Endodermal cell (in vitro differentiated cells): ENCODE results near the gene RSBN1L. TPM values are rescaled to one million over a fixed set of nuclear protein-coding genes. Genes with fewer than 3 reads are reported as not detected.

Experiments used
- DNase-seq: peaks from one replicate; pipeline ENCODE4 v3.0.0-alpha.2; 2017
- H3K27ac ChIP-seq: 2 replicates; pipeline ENCODE4 v1.5.1; 2013; ENCODE audit warnings: mild to moderate bottlenecking, low read depth, low read length, moderate library complexity
- H3K27me3 ChIP-seq: 2 replicates; pipeline ENCODE4 v1.6.1; 2013; ENCODE audit warnings: mild to moderate bottlenecking, low read length, moderate library complexity; ENCODE audit not compliant: insufficient read depth, control insufficient read depth, poor library complexity, severe bottlenecking
- H3K36me3 ChIP-seq: 2 replicates; pipeline ENCODE4 v1.7.0; 2013; ENCODE audit warnings: mild to moderate bottlenecking, low read length, moderate library complexity; ENCODE audit not compliant: control insufficient read depth, insufficient read depth
- H3K4me1 ChIP-seq: one replicate; pipeline ENCODE4 v1.7.0; 2013; ENCODE audit warnings: low read length; ENCODE audit not compliant: control insufficient read depth, insufficient read depth
- H3K4me3 ChIP-seq: 2 replicates; pipeline ENCODE4 v1.5.1; 2013; ENCODE audit warnings: mild to moderate bottlenecking, low read length, moderate library complexity
- H3K9ac ChIP-seq: 2 replicates; pipeline ENCODE4 v1.6.1; 2013; ENCODE audit warnings: mild to moderate bottlenecking, low read length, moderate library complexity; ENCODE audit not compliant: poor library complexity, severe bottlenecking; ENCODE audit errors: extremely low read depth
- H3K9me3 ChIP-seq: 2 replicates; pipeline ENCODE4 v1.6.1; 2013; ENCODE audit warnings: mild to moderate bottlenecking, low read length, moderate library complexity; ENCODE audit not compliant: control insufficient read depth
- H3K27ac Mint-ChIP-seq: 2 replicates; pipeline ENCODE4 v1.8.0; 2020; ENCODE audit warnings: mixed read lengths
- H3K27me3 Mint-ChIP-seq: 2 replicates; pipeline ENCODE4 v1.8.0; 2021; ENCODE audit warnings: mild to moderate bottlenecking, mixed read lengths; ENCODE audit not compliant: insufficient read depth
- H3K36me3 Mint-ChIP-seq: 2 replicates; pipeline ENCODE4 v1.8.0; 2020; ENCODE audit warnings: low read depth, mixed read lengths
- H3K4me1 Mint-ChIP-seq: 2 replicates; pipeline ENCODE4 v1.8.0; 2020; ENCODE audit warnings: mixed read lengths
- H3K4me3 Mint-ChIP-seq: 2 replicates; pipeline ENCODE4 v1.8.0; 2020; ENCODE audit warnings: mild to moderate bottlenecking, moderate library complexity, mixed read lengths
- H3K9me3 Mint-ChIP-seq: 2 replicates; pipeline ENCODE4 v1.8.0; 2020; ENCODE audit warnings: mild to moderate bottlenecking, mixed read lengths
- WGBS, 2 experiments: methylation state at CpG; one replicate each; pipeline versions ENCODE4 v1.1.5 to v1.1.7; 2013; ENCODE audit warnings: missing lambda C conversion rate in 2 of 2, mixed read lengths in 1 of 2; ENCODE audit not compliant: insufficient coverage in 1 of 2, insufficient read length in 1 of 2; 5-methylcytosine and 5-hydroxymethylcytosine counted together
- total RNA-seq, 2 donors: library from RNA; stranded (reverse); fragmentation: NEBNext Ultra II Directional in 1 of 2; extraction: Animal tissue kit (Norgen Biotek cat#: 25700) in 1 of 2; gene quantifications; 2 replicates in 1 of 2; 3 replicates in 1 of 2; pipeline ENCODE4 v1.2.1, GENCODE V29; 2021
- TF ChIP-seq, protein P1 (sequence below): fragments of 200-600 bp; sonication (generic); conservative IDR thresholded peaks from 2 replicates; pipeline ENCODE4 v1.5.0; 2021; ENCODE audit warnings: antibody characterized with exemption, mild to moderate bottlenecking

Gene RSBN1L
- total RNA-seq, 2 donors from 2014 or later, result 17.6 to 19.9 TPM

DNA sequence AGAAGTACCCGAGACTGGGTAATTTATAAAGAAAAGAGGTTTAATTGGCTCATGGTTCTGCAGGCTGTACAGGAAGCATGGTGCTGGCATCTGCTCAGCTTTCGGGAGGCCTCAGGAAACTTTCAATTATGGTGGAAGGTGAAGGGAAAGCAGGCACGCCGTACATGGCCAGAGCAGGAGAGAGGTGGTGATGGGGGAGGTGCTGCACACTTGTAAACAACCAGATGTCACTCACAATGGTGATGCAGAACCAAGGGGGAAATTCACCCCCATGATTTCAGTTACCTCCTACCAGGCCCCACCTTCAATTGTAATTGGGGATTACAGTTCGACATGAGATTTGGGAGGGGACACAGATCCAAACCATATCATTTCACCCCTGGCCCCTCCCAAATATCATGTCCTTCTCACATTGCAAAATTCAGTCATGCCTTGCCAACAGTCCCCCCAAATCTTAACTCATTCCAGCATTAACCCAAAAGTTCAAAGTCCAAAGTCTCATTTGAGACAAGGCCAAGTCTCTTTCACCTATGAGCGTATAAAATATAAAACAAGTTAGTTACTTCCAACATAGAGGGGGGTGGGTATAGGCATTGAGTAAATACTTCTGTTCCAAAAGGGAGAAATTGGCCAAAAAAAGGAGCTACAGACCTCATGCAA is 50.0 kb downstream of the RSBN1L start:
- no peak overlapping the region for H3K4me3 Mint-ChIP-seq
- H3K27ac Mint-ChIP-seq, result no peak overlapping the region

DNA sequence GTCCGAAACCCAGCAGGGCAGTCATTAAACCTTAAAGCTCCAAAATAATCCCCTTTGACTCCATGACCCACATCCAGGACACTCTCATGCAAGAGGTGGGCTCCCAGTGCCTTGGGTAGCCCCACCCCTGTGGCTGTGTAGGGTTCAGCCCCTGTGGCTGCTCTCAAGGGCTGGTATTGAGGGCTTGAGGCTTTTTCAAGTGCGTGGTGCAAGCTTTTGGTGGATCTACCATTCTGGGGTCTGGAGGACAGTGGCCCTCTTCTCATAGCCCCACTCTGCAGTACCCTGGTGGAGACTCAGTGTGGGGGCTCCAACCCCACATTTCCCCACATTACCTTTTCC is 50.5 kb downstream of the RSBN1L start:
- 97 to 100% methylated on average over 2 of the region's 2 CpGs for WGBS, 2 experiments
- Mint-ChIP-seq H3K4me1 (no peaks in the 10 kb centered on the region), H3K27me3 (no peaks in the 10 kb centered on the region), H3K27ac (no peak overlapping the region), H3K4me3 (no peak overlapping the region), H3K36me3 (peaks cover 54% of the 10 kb centered on the region), H3K9me3 (peaks cover 8% of the 10 kb centered on the region)
- no peak overlapping the region for H3K27ac ChIP-seq
- peaks cover 11% of the 10 kb centered on the region for H3K9me3 ChIP-seq
- H3K4me3 ChIP-seq, result no peak overlapping the region
- no peaks in the 10 kb centered on the region for H3K4me1 ChIP-seq
- TF ChIP-seq, protein P1, sequence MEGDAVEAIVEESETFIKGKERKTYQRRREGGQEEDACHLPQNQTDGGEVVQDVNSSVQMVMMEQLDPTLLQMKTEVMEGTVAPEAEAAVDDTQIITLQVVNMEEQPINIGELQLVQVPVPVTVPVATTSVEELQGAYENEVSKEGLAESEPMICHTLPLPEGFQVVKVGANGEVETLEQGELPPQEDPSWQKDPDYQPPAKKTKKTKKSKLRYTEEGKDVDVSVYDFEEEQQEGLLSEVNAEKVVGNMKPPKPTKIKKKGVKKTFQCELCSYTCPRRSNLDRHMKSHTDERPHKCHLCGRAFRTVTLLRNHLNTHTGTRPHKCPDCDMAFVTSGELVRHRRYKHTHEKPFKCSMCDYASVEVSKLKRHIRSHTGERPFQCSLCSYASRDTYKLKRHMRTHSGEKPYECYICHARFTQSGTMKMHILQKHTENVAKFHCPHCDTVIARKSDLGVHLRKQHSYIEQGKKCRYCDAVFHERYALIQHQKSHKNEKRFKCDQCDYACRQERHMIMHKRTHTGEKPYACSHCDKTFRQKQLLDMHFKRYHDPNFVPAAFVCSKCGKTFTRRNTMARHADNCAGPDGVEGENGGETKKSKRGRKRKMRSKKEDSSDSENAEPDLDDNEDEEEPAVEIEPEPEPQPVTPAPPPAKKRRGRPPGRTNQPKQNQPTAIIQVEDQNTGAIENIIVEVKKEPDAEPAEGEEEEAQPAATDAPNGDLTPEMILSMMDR, result no peak
- no peak overlapping the region for H3K9ac ChIP-seq
- H3K36me3 ChIP-seq, result peaks cover 21% of the 10 kb centered on the region
- DNase-seq, result no peak
- H3K27me3 ChIP-seq, result no peaks in the 10 kb centered on the region

More for the DNA sequence above, 50.0 kb downstream of the RSBN1L start:
- TF ChIP-seq, protein P1, result no peak
- WGBS, 2 experiments, result 85 to 88% methylated on average over 5 to 6 of the region's 6 CpGs
- Histone ChIP-seq H3K9me3 (peaks cover 11% of the 10 kb centered on the region), H3K9ac (no peak overlapping the region), H3K4me3 (no peak overlapping the region), H3K27ac (no peak overlapping the region), H3K27me3 (no peaks in the 10 kb centered on the region), H3K4me1 (no peaks in the 10 kb centered on the region), H3K36me3 (peaks cover 18% of the 10 kb centered on the region)
- DNase-seq, result no peak
- Mint-ChIP-seq H3K27me3 (no peaks in the 10 kb centered on the region), H3K36me3 (peaks cover 56% of the 10 kb centered on the region), H3K4me1 (no peaks in the 10 kb centered on the region), H3K9me3 (peaks cover 8% of the 10 kb centered on the region)

DNA sequence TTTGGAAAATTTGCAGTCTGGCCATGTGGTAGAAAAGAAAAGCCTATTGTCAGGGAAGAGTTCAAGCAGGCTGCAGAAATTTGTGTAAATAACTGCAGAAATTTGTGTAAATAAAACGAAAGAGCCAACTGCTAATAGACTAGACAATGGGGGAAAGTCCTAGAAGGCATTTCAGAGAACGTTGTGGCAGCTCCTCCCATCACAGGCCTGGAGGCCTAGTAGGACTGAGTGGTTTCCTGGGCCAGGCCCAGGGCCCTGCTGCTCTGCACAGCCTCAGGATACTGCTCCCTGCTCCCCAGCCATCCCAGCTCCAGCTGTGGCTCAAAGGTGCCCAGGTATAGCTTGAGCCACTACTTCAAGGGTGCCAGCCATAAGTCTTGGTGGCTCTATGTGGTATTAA is 50.9 kb downstream of the RSBN1L start:
- Mint-ChIP-seq H3K9me3 (peaks cover 8% of the 10 kb centered on the region), H3K36me3 (peaks cover 50% of the 10 kb centered on the region), H3K4me3 (no peak overlapping the region), H3K27ac (no peak overlapping the region), H3K27me3 (no peaks in the 10 kb centered on the region), H3K4me1 (no peaks in the 10 kb centered on the region)
- Histone ChIP-seq H3K4me3 (no peak overlapping the region), H3K36me3 (peaks cover 21% of the 10 kb centered on the region), H3K27me3 (no peaks in the 10 kb centered on the region), H3K27ac (no peak overlapping the region), H3K9me3 (peaks cover 11% of the 10 kb centered on the region), H3K9ac (no peak overlapping the region), H3K4me1 (no peaks in the 10 kb centered on the region)
- no peak for DNase-seq
- TF ChIP-seq, protein P1, result no peak
- 95 to 100% methylated on average over 2 of the region's 2 CpGs for WGBS, 2 experiments
